ENCODE measurements around the gene PEX14. TPM values are rescaled to one million over a fixed set of nuclear protein-coding genes. Genes with fewer than 3 reads are reported as not detected.
"Not testable (repeated sequence)": the region's sequence is repeated elsewhere in the genome, so short reads cannot be mapped to it uniquely, and the experiment has no call there.

PEX14 gene
- total RNA-seq, 4 donors from 2014 or later = 10.6 to 19.6 (median 13.9) TPM

DNA sequence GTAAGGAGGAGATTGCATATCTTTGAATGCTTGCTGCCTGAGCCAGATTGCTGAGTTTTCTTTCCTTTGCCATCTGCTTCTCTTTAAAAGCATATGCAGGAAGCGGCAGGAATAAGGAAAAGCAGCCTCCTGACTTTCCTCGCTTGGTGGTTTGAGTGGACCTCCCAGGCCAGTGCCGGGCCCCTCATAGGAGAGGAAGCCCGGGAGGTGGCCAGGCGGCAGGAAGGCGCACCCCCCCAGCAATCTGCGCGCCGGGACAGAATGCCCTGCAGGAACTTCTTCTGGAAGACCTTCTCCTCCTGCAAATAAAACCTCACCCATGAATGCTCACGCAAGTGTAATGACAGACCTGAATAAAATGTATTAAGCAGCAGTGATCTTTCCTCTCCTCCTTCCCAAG is 23.5 kb upstream of the PEX14 start:
- DNase-seq (ENCODE audit: low spot score) (no peak), ATAC-seq (ENCODE audit: low FRiP score) (no peak)
- TF ChIP-seq CTCF (IDR thresholded peaks at IDR 0.05) = no peak

GRCh38 chr1:10456048-10456447 is 18.7 kb upstream of the PEX14 start:
- TF ChIP-seq CTCF (IDR thresholded peaks at IDR 0.05) = no peak
- no peak for ATAC-seq (ENCODE audit: low FRiP score)
- DNase-seq (ENCODE audit: low spot score) = no peak

GRCh38 chr1:10456661-10457060 is 18.1 kb upstream of the PEX14 start:
- DNase-seq (ENCODE audit: low spot score) = no peak
- TF ChIP-seq CTCF (IDR thresholded peaks at IDR 0.05) = no peak
- ATAC-seq (ENCODE audit: low FRiP score) = no peak

- not testable (repeated sequence) for ATAC-seq (ENCODE audit: low FRiP score); DNase-seq (ENCODE audit: low spot score)
Observed at GRCh38 chr1:10457462-10457861, 17.3 kb upstream of the PEX14 start.

DNA sequence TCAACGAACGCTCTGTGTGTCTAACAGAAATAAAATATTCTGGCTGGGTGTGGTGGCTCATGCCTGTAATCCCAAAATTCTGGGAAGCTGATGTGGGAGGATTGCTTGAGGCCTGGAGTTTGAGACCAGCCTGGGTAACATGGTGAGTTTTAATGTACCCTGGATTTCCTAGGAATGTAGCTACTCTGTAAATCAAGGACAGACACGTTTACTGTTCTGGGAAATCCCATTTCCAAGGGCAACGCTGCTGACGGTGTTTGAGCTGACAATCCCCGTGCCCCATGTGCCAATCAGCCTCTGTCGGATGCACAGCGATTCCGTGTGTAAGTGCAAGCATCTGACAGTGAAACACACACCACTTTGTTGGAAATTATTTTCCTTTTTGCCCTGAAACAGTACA is 16.9 kb upstream of the PEX14 start:
- no peak for TF ChIP-seq CTCF (IDR thresholded peaks at IDR 0.05)
- ATAC-seq (ENCODE audit: low FRiP score) (no peak), DNase-seq (ENCODE audit: low spot score) (no peak)

DNA sequence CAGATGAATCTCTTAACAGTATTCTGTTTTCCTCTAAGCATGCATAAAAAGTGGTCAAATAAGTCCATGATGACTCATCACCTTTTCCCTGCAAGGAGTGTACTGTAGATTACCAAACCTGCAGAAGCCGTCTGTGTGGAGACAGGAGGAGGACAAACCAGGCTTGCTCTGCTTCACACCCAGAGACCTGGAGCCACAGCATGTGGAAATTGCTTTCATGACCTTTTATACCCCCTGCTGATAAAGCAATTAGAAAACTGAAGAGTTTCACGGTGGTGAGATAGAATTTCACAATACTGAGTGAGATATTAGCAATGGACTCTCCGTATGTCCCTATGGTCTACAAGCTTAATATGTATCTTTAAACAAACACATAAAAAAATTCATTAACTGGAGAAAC is 15.6 kb upstream of the PEX14 start:
- ATAC-seq (ENCODE audit: low FRiP score) (peak; percentile 95), DNase-seq (ENCODE audit: low spot score) (no peak)
- no peak for TF ChIP-seq CTCF (IDR thresholded peaks at IDR 0.05)

GRCh38 chr1:10467078-10467477 is 7.7 kb upstream of the PEX14 start:
- DNase-seq (ENCODE audit: low spot score) = no peak
- no peak for TF ChIP-seq CTCF (IDR thresholded peaks at IDR 0.05)

GRCh38 chr1:10470043-10470442 is 4.7 kb upstream of the PEX14 start:
- DNase-seq (ENCODE audit: low spot score) (no peak), ATAC-seq (ENCODE audit: low FRiP score) (no peak)
- TF ChIP-seq CTCF (IDR thresholded peaks at IDR 0.05) = no peak

More at GRCh38 chr1:10467078-10467477, 7.7 kb upstream of the PEX14 start:
- ATAC-seq (ENCODE audit: low FRiP score) = no peak

Measured in omental fat pad (tissue), 4 donors.